A673 (cell line): Measurements from ENCODE around the gene SAT1. TPM values are rescaled to one million over a fixed set of nuclear protein-coding genes. Genes with fewer than 3 reads are reported as not detected.

Experiments
- BruUV-seq: library from RNA; stranded (reverse); fragments of 400-500 nt; replicated peaks from 2 replicates; lab custom pipeline; 2021; lab: Mats Ljungman, UMichigan
- CTCF ChIA-PET: fragments of 300-600 bp; sonication (Branson Sonifier 250); formaldehyde crosslinking; loops from one replicate; lab custom pipeline; 2022; ENCODE audit warnings: antibody characterized with exemption; lab: Charles Lee
- POLR2A ChIA-PET: fragments of 300-600 bp; sonication (Branson Sonifier 250); formaldehyde crosslinking; loops from one replicate; lab custom pipeline; 2022; ENCODE audit warnings: antibody characterized with exemption; ENCODE audit not compliant: low non-redundant PET; lab: Charles Lee
- DNase-seq: peaks from one replicate; pipeline ENCODE4 v3.0.0-alpha.2; 2015; ENCODE audit warnings: low spot score
- H3K27ac ChIP-seq: fragments of 200-600 bp; sonication (generic); 2 replicates; pipeline ENCODE4 v1.5.1; 2016; ENCODE audit warnings: mixed run types, low read depth, mild to moderate bottlenecking, mixed read lengths, antibody characterized with exemption, low read length; ENCODE audit not compliant: poor library complexity, severe bottlenecking
- H3K27me3 ChIP-seq: fragments of 200-600 bp; sonication (generic); replicated peaks from 2 replicates; pipeline ENCODE4 v1.6.1; 2017; ENCODE audit warnings: mixed run types, low read depth, mild to moderate bottlenecking, mixed read lengths, antibody characterized with exemption, low read length; ENCODE audit not compliant: insufficient read depth, poor library complexity
- H3K36me3 ChIP-seq: fragments of 200-600 bp; sonication (generic); 2 replicates; pipeline ENCODE4 v1.6.1; 2016; ENCODE audit warnings: mixed run types, mild to moderate bottlenecking, mixed read lengths, antibody characterized with exemption, low read length; ENCODE audit not compliant: insufficient read depth, poor library complexity, severe bottlenecking
- H3K4me1 ChIP-seq: fragments of 200-600 bp; sonication (generic); 2 replicates; pipeline ENCODE4 v1.6.1; 2017; ENCODE audit warnings: mixed run types, mild to moderate bottlenecking, mixed read lengths, antibody characterized with exemption, low read length; ENCODE audit not compliant: insufficient read depth, poor library complexity, severe bottlenecking
- H3K4me3 ChIP-seq: fragments of 200-600 bp; sonication (generic); 2 replicates; pipeline ENCODE4 v1.5.1; 2016; ENCODE audit warnings: low read depth, mixed run types, mild to moderate bottlenecking, mixed read lengths, low read length; ENCODE audit not compliant: poor library complexity, severe bottlenecking
- H3K9me3 ChIP-seq: fragments of 200-600 bp; sonication (generic); 2 replicates; pipeline ENCODE4 v1.6.1; 2016; ENCODE audit warnings: mixed run types, low read depth, mild to moderate bottlenecking, mixed read lengths, antibody characterized with exemption, low read length; ENCODE audit not compliant: poor library complexity, severe bottlenecking
- CTCF ChIP-seq: fragments of 300-800, 200-600 bp; sonication (generic); conservative IDR thresholded peaks from 2 replicates; pipeline ENCODE4 v1.5.1; 2017; ENCODE audit warnings: low read depth, mild to moderate bottlenecking, antibody characterized with exemption, low read length, moderate library complexity, mixed read lengths
- EZH2 ChIP-seq: fragments of 200-600 bp; sonication (generic); IDR thresholded peaks from 2 replicates; pipeline ENCODE4 v1.6.1; 2017; ENCODE audit warnings: borderline replicate concordance, low read depth, mild to moderate bottlenecking, mixed read lengths, antibody characterized with exemption, low read length; ENCODE audit not compliant: poor library complexity, severe bottlenecking
- intact Hi-C: fragments of 100-400 bp; cut with micrococcal nuclease; formaldehyde crosslinking; loops from one replicate; pipeline ENCODE4 v1.10.0; 2022; ENCODE audit not compliant: unreplicated experiment
- total RNA-seq: library from RNA; stranded (reverse); gene quantifications from 2 replicates; pipeline ENCODE4 v1.2.3, GENCODE V29; 2021

Gene SAT1
- total RNA-seq, 1 experiment from 2014 or later, result 21.6 TPM

GRCh38 chrX:23745786-23746185 is 37.2 kb upstream of the SAT1 start:
- H3K4me1 ChIP-seq, result peaks cover 6% of the 10 kb centered on the region
- POLR2A ChIA-PET, result no interaction called here
- H3K27me3 ChIP-seq, result no peaks in the 10 kb centered on the region
- CTCF ChIA-PET, result no interaction called here
- no TSS peak for BruUV-seq
- intact Hi-C loops, result no loop called here
- no peak overlapping the region for H3K4me3 ChIP-seq
- H3K36me3 ChIP-seq, result no peaks in the 10 kb centered on the region
- no peak overlapping the region for H3K27ac ChIP-seq
- H3K9me3 ChIP-seq, result no peaks in the 10 kb centered on the region
- no peak for DNase-seq
- TF ChIP-seq EZH2 (no peak), CTCF (no peak)

DNA sequence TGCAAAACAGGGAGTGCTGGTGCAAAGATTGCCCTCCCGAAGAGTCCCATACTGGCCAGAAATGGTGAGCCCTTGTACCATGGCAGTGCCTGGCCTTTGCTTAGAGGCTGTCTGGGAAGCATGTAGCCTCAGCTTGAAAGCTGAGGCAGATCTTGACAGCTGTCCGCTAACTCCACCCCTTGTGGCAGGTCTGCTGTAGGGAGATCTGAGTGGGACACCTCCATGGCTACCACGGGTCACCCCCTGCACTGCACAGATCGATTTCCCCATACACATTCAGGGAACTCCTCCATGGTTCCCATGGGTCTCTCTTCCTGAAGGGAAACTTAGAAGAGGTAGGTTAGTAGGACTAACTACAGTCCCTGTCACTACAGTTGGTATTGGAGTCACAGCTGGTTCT is 33.8 kb upstream of the SAT1 start:
- no TSS peak for BruUV-seq
- DNase-seq, result no peak
- TF ChIP-seq EZH2 (no peak), CTCF (no peak)
- H3K27ac ChIP-seq, result no peak overlapping the region
- CTCF ChIA-PET, result no interaction called here
- no peaks in the 10 kb centered on the region for H3K9me3 ChIP-seq
- intact Hi-C loops, result no loop called here
- POLR2A ChIA-PET, result no interaction called here
- H3K36me3 ChIP-seq, result no peaks in the 10 kb centered on the region
- H3K27me3 ChIP-seq, result no peaks in the 10 kb centered on the region
- no peaks in the 10 kb centered on the region for H3K4me1 ChIP-seq
- H3K4me3 ChIP-seq, result no peak overlapping the region

DNA sequence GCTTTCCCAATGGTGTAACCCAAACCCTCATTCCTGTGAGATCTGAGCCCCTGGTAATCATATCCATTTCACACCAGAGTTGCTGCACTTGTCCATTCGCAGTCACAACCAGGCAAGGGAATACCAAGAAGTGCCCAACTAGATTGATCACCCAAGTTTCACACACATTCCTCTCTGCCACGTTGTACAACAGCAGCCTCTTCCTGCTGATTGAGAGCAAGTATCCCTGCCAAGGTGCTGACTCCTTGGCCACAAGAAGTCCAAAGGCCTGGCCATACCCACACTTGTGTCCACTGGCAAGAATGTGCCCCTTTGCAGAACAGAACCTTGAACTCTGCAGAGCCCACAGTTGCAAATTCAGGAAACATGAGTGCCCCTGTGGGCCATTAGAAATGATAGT is 33.4 kb upstream of the SAT1 start:
- BruUV-seq, result no TSS peak

More for the DNA sequence above, 33.4 kb upstream of the SAT1 start:
- Histone ChIP-seq H3K27ac (no peak overlapping the region), H3K4me1 (no peaks in the 10 kb centered on the region), H3K9me3 (no peaks in the 10 kb centered on the region), H3K4me3 (no peak overlapping the region), H3K36me3 (no peaks in the 10 kb centered on the region), H3K27me3 (no peaks in the 10 kb centered on the region)
- TF ChIP-seq CTCF, result no peak
- TF ChIP-seq EZH2, result no peak
- CTCF ChIA-PET, result no interaction called here
- POLR2A ChIA-PET, result no interaction called here
- intact Hi-C loops, result no loop called here
- no peak for DNase-seq
